A549 (cell line): ENCODE data around the gene ATP6V1B1. TPM values are rescaled to one million over a fixed set of nuclear protein-coding genes. Genes with fewer than 3 reads are reported as not detected.

Experiments
- ATAC-seq, 2 experiments: fragments of 200-7000 bp in 1 of 2; fragments of >200 bp in 1 of 2; cut with Nextera tagmentation in 1 of 2; cut with Tn5 transposase in 1 of 2; 3 replicates each; pipeline versions ENCODE4 v1.8.0 to v1.9.1; 2018 to 2020; ENCODE audit warnings: mild to moderate bottlenecking in 1 of 2, moderate library complexity in 1 of 2
- CTCF ChIA-PET: fragments of 300-600 bp; sonication (Branson Sonifier 250); formaldehyde crosslinking; extraction: SDS; loops from one replicate; lab custom pipeline; 2021; ENCODE audit warnings: antibody characterized with exemption, inconsistent platforms; lab: Yijun Ruan, JAX
- POLR2A ChIA-PET: fragments of 350-600 bp; formaldehyde crosslinking; extraction: SDS; loops from one replicate; lab custom pipeline; 2021; ENCODE audit warnings: antibody characterized with exemption, inconsistent platforms; lab: Yijun Ruan, JAX
- DNase-seq, 2 experiments: peaks; one replicate each; pipeline versions ENCODE4 v3.0.0 to v3.0.0-alpha.2; 2011 to 2016; ENCODE audit warnings: low read depth in 1 of 2, low spot score in 1 of 2
- FAIRE-seq: peaks from 2 replicates; lab custom pipeline; 2011; peaks lifted over from hg19 to GRCh38; lab: Jason Lieb, UNC
- H3K27ac ChIP-seq, 2 experiments: fragments of >200 bp; sonication (Bioruptor Twin); formaldehyde crosslinking; 3 replicates each; pipeline ENCODE4 v1.5.1; 2016 to 2017
- H3K4me1 ChIP-seq: fragments of >200 bp; sonication (Bioruptor Twin); formaldehyde crosslinking; 3 replicates; pipeline ENCODE4 v1.6.1; 2016
- H3K4me2 ChIP-seq: fragments of >200 bp; sonication (Bioruptor Twin); formaldehyde crosslinking; 3 replicates; pipeline ENCODE4 v1.6.1; 2016
- H3K4me3 ChIP-seq: fragments of >200 bp; sonication (Bioruptor Twin); formaldehyde crosslinking; 3 replicates; pipeline ENCODE4 v1.5.1; 2016
- H3K9me3 ChIP-seq: fragments of >200 bp; sonication (Bioruptor Twin); formaldehyde crosslinking; 3 replicates; pipeline ENCODE4 v1.6.1; 2016
- ATOH8 ChIP-seq: fragments of 250-450 bp; sonication (Bioruptor Pico); IDR thresholded peaks from 2 replicates; pipeline ENCODE4 v1.5.0; 2020; ENCODE audit warnings: low read depth, mild to moderate bottlenecking, moderate library complexity
- CBX8 ChIP-seq: fragments of 200-600 bp; sonication (generic); IDR thresholded peaks from 2 replicates; pipeline ENCODE4 v1.6.1; 2016
- CHD4 ChIP-seq: fragments of 200-600 bp; sonication (generic); IDR thresholded peaks from 2 replicates; pipeline ENCODE4 v1.6.1; 2016; ENCODE audit warnings: antibody characterized with exemption, mild to moderate bottlenecking, borderline replicate concordance
- ESRRA ChIP-seq: fragments of 150-350 bp; IDR thresholded peaks from 2 replicates; pipeline ENCODE4 v1.6.1; 2014; ENCODE audit warnings: mild to moderate bottlenecking, low read length, borderline replicate concordance
- FOSB ChIP-seq: fragments of 250-450 bp; sonication (Bioruptor Pico); IDR thresholded peaks from 2 replicates; pipeline ENCODE4 v1.5.0; 2020; ENCODE audit warnings: mild to moderate bottlenecking, moderate library complexity
- GATA3 ChIP-seq: IDR thresholded peaks from 2 replicates; pipeline ENCODE4 v1.6.1; 2012; ENCODE audit warnings: borderline replicate concordance
- HDAC2 ChIP-seq: fragments of 200-600 bp; sonication (generic); IDR thresholded peaks from 2 replicates; pipeline ENCODE4 v1.6.1; 2016
- HES2 ChIP-seq: fragments of >200 bp; sonication (Bioruptor Twin); formaldehyde crosslinking; IDR thresholded peaks from 2 replicates; pipeline ENCODE4 v1.6.1; 2016
- MAZ ChIP-seq: fragments of 150-350 bp; IDR thresholded peaks from 2 replicates; pipeline ENCODE4 v1.6.1; 2014; ENCODE audit warnings: antibody characterized with exemption, low read depth, low read length, borderline replicate concordance
- POLR2A ChIP-seq: IDR thresholded peaks from 2 replicates; pipeline ENCODE4 v1.6.1; 2012; ENCODE audit warnings: mild to moderate bottlenecking, low read length
- SMC3 ChIP-seq: fragments of >200 bp; sonication (Bioruptor Twin); formaldehyde crosslinking; IDR thresholded peaks from 3 replicates; pipeline ENCODE4 v1.6.1; 2018; ENCODE audit warnings: inconsistent platforms
- SREBF2 ChIP-seq: fragments of 450-650 bp; IDR thresholded peaks from 2 replicates; pipeline ENCODE4 v1.6.1; 2014; ENCODE audit warnings: mild to moderate bottlenecking, moderate library complexity
- ZC3H11A ChIP-seq: fragments of 450-650 bp; IDR thresholded peaks from 2 replicates; pipeline ENCODE4 v1.6.1; 2014; ENCODE audit warnings: antibody characterized with exemption, mild to moderate bottlenecking
- ZNF302 ChIP-seq: fragments of 250-450 bp; sonication (Bioruptor Pico); IDR thresholded peaks from 2 replicates; pipeline ENCODE4 v1.9.0; 2021; ENCODE audit warnings: inconsistent platforms, mild to moderate bottlenecking, moderate library complexity
- WGBS: methylation state at CpG from one replicate; pipeline ENCODE4 v1.1.6; 2017; ENCODE audit errors: missing lambda C conversion rate; 5-methylcytosine and 5-hydroxymethylcytosine counted together
- polyA plus RNA-seq, 4 experiments: library from polyadenylated mRNA; depleted of rRNA in 3 of 4; stranded (reverse); fragments of >200 nt; fragmentation: RNase III in 1 of 4; extraction: RNeasy Plus Mini Kit Qiagen cat#74134 plus additional on column Dnase treatment in 1 of 4; gene quantifications; 2 replicates in 3 of 4; 3 replicates in 1 of 4; pipeline ENCODE4 v1.2.3, GENCODE V29; 2011 to 2017
- TF ChIP-seq, protein P1 (sequence below): fragments of 450-650 bp; IDR thresholded peaks from 2 replicates; pipeline ENCODE4 v1.6.1; 2014; ENCODE audit warnings: antibody characterized with exemption
- TF ChIP-seq, protein P2 (sequence below): fragments of >200 bp; sonication (Bioruptor Twin); formaldehyde crosslinking; IDR thresholded peaks from 3 replicates; pipeline ENCODE4 v1.6.1; 2016
- TF ChIP-seq, protein P3 (sequence below): fragments of 250-450 bp; sonication (Bioruptor Pico); IDR thresholded peaks from 2 replicates; pipeline ENCODE4 v1.5.0; 2021; ENCODE audit warnings: mild to moderate bottlenecking, moderate library complexity, borderline replicate concordance

The ATP6V1B1 gene
- polyA plus RNA-seq, 2 of the 4 experiments (the other 2 are of a cell fraction), result 1.9 to 2.5 TPM

DNA sequence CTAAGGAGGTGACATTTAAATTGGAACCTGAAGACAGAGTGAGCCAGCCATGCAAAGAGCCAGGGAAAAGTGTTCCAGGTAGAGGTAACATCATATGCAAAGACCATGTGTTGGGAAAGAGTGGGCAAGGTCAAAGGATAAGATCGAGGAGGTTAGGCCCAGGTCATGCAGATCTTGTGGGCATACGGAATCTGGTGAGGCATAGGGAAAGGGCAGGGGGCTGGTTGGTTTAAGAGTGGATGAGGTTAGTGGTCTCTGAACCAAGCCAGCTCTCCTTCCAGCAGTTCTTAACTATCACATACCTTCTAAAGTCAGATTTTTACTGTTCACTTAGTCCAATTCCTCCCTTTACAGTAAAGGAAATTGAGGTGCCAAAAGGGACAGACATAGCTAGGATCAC, 45.7 kb downstream of the ATP6V1B1 start:
- peaks cover 8% of the 10 kb centered on the region; the same call in 1 of the 3 replicates for H3K4me1 ChIP-seq
- DNase-seq, result no peak
- H3K27ac ChIP-seq, result no peak overlapping the region
- WGBS, result 53% methylated on average over 2 of the region's 2 CpGs
- H3K4me3 ChIP-seq, result no peak overlapping the region
- CTCF ChIA-PET, result interaction anchor here (0.8 to 11.6 kb wide), 10 partner anchors 10 to 677 kb away, joined by 3 to 171 read pairs (median 6); no protein-coding TSS in a partner anchor
- TF ChIP-seq ZNF302 (CRISPR knock-in tag) (no peak), ATOH8 (no peak), CHD4 (no peak)
- TF ChIP-seq, protein P1, sequence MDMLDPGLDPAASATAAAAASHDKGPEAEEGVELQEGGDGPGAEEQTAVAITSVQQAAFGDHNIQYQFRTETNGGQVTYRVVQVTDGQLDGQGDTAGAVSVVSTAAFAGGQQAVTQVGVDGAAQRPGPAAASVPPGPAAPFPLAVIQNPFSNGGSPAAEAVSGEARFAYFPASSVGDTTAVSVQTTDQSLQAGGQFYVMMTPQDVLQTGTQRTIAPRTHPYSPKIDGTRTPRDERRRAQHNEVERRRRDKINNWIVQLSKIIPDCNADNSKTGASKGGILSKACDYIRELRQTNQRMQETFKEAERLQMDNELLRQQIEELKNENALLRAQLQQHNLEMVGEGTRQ, result no peak
- TF ChIP-seq, all 56 proteins: peak for 0
- POLR2A ChIA-PET, result no interaction called here
- ATAC-seq, result no peak
- H3K4me2 ChIP-seq, result no peak overlapping the region
- no peak for FAIRE-seq
- H3K9me3 ChIP-seq, result no peaks in the 10 kb centered on the region

GRCh38 chr2:70981866-70982810, 46.4 kb downstream of the ATP6V1B1 start:
- FAIRE-seq (no peak), ATAC-seq (no peak), DNase-seq (no peak)
- H3K4me2 ChIP-seq, result no peak overlapping the region
- no peaks in the 10 kb centered on the region for H3K9me3 ChIP-seq
- POLR2A ChIA-PET, result interaction anchor here (0.6 kb wide), 1 partner anchor 111 kb away, joined by 3 read pairs; no protein-coding TSS in a partner anchor
- no peak overlapping the region for H3K4me3 ChIP-seq
- no peak overlapping the region for H3K27ac ChIP-seq
- WGBS, result 87% methylated on average over 14 of the region's 14 CpGs
- no peak for TF ChIP-seq CHD4
- TF ChIP-seq ZNF302 (CRISPR knock-in tag), result no peak
- TF ChIP-seq HES2, result no peak
- no peak for TF ChIP-seq GATA3
- H3K4me1 ChIP-seq, result peaks cover 5% of the 10 kb centered on the region; the same call in 1 of the 3 replicates
- CTCF ChIA-PET, result interaction anchor here (1.2 to 11.6 kb wide), 13 partner anchors 10 to 678 kb away, joined by 3 to 171 read pairs (median 11); partner anchors contain the start of genes FIGLA and NAGK

- TF ChIP-seq ESRRA, result no peak
- no peak overlapping the region for H3K27ac ChIP-seq
- ATAC-seq (no peak), DNase-seq (no peak), FAIRE-seq (no peak)
- H3K4me3 ChIP-seq, result no peak overlapping the region
- no peaks in the 10 kb centered on the region for H3K9me3 ChIP-seq
- POLR2A ChIA-PET, result no interaction called here
- peaks cover under 1% of the 10 kb centered on the region; the same call in 1 of the 3 replicates for H3K4me1 ChIP-seq
- CTCF ChIA-PET, result interaction anchor here (0.6 to 11.6 kb wide), 13 partner anchors 9 to 984 kb away, joined by 3 to 171 read pairs (median 12); partner anchors contain the start of genes FIGLA and NAGK
- H3K4me2 ChIP-seq, result no peak overlapping the region
- 87% methylated on average over 3 of the region's 3 CpGs for WGBS
Measured at GRCh38 chr2:70982971-70983370, 47.3 kb downstream of the ATP6V1B1 start.

DNA sequence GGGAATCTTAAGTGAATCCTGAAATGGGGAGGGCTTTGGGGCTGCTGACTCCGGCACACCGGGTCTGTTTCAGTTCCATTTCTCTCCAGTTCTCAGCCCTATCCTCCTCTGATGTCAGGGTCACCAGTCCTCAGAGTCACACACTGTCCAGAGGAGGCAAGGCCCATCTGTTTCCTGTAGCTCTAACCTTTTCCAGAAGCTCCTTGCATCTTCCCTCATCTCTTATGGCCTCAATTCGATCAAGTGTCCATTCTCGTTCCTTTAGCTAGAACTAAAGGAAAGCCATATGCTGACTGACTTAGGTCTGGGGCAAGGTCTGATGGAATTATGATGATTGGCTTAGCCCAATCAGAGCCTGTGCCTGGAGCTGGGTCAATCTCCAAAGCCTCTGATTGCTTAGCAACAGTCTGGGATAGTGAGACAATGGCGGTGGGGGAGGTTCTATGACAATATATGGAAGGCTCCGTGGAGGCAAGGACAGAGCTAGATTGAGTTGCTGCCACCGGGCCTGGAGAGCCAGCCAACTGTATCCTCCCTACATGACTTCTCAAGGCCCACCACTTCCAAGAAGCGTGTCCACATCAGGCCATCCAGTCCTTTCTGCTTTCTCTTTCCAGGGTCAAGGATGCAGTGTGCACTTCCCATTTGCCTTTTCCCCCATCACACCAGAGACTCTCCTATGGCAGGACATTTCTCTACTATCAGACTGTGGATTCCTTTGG, 48.0 kb downstream of the ATP6V1B1 start:
- WGBS, result 92% methylated on average over 8 of the region's 8 CpGs
- Histone ChIP-seq H3K4me2 (no peak overlapping the region), H3K4me3 (no peak overlapping the region), H3K4me1 (no peaks in the 10 kb centered on the region), H3K27ac (no peak overlapping the region), H3K9me3 (no peaks in the 10 kb centered on the region)
- ChIA-PET CTCF (interaction anchor here (0.6 to 11.6 kb wide), 16 partner anchors 8 to 985 kb away, joined by 3 to 171 read pairs (median 7); partner anchors contain the start of genes FIGLA and NAGK), POLR2A (no interaction called here)
- DNase-seq, result no peak
- FAIRE-seq, result no peak
- no peak for ATAC-seq
- TF ChIP-seq, protein P1, result no peak
- no peak for TF ChIP-seq SREBF2
- no peak for TF ChIP-seq CBX8
- TF ChIP-seq, protein P2, sequence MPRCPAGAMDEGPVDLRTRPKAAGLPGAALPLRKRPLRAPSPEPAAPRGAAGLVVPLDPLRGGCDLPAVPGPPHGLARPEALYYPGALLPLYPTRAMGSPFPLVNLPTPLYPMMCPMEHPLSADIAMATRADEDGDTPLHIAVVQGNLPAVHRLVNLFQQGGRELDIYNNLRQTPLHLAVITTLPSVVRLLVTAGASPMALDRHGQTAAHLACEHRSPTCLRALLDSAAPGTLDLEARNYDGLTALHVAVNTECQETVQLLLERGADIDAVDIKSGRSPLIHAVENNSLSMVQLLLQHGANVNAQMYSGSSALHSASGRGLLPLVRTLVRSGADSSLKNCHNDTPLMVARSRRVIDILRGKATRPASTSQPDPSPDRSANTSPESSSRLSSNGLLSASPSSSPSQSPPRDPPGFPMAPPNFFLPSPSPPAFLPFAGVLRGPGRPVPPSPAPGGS, result no peak
- no peak for TF ChIP-seq ATOH8
- TF ChIP-seq MAZ, result no peak
- TF ChIP-seq ZC3H11A, result no peak
- TF ChIP-seq POLR2A, result no peak
- no peak for TF ChIP-seq HDAC2
- TF ChIP-seq SMC3, result no peak
- TF ChIP-seq CHD4, result no peak
- TF ChIP-seq, protein P3, sequence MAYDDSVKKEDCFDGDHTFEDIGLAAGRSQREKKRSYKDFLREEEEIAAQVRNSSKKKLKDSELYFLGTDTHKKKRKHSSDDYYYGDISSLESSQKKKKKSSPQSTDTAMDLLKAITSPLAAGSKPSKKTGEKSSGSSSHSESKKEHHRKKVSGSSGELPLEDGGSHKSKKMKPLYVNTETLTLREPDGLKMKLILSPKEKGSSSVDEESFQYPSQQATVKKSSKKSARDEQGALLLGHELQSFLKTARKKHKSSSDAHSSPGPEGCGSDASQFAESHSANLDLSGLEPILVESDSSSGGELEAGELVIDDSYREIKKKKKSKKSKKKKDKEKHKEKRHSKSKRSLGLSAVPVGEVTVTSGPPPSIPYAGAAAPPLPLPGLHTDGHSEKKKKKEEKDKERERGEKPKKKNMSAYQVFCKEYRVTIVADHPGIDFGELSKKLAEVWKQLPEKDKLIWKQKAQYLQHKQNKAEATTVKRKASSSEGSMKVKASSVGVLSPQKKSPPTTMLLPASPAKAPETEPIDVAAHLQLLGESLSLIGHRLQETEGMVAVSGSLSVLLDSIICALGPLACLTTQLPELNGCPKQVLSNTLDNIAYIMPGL (CRISPR knock-in tag), result no peak
- no peak for TF ChIP-seq FOSB
- no peak for TF ChIP-seq GATA3
